GM12878 (cell line): Measurements from ENCODE around the gene MFNG.

ENCODE experiments used
- BCL3 ChIP-seq: IDR thresholded peaks from 2 replicates; pipeline ENCODE4 v1.6.1; 2011; ENCODE audit warnings: borderline replicate concordance, low read depth, mild to moderate bottlenecking, moderate library complexity, low read length; ENCODE audit not compliant: insufficient read depth, poor library complexity, severe bottlenecking
- CTCF ChIP-seq, 3 experiments: IDR thresholded peaks in 2 of 3; conservative IDR thresholded peaks in 1 of 3; 2 replicates each; pipeline ENCODE4 v1.5.1; 2011; ENCODE audit warnings: low read depth in 3 of 3, low read length in 3 of 3, mild to moderate bottlenecking in 3 of 3, control low read depth in 2 of 3, moderate library complexity in 2 of 3, inconsistent platforms in 1 of 3, mixed read lengths in 1 of 3; ENCODE audit not compliant: control insufficient read depth in 2 of 3, insufficient read depth in 1 of 3; ENCODE audit errors: extremely low read depth in 1 of 3
- EZH2 ChIP-seq: IDR thresholded peaks from 2 replicates; pipeline ENCODE4 v1.6.1; 2012; ENCODE audit warnings: low read depth, mild to moderate bottlenecking, control low read depth, inconsistent platforms, low read length, borderline replicate concordance; ENCODE audit not compliant: control insufficient read depth
- JUNB ChIP-seq: IDR thresholded peaks from 2 replicates; pipeline ENCODE4 v1.6.1; 2016; ENCODE audit warnings: antibody characterized with exemption, mild to moderate bottlenecking
- JUND ChIP-seq: IDR thresholded peaks from 2 replicates; pipeline ENCODE4 v1.6.1; 2012; ENCODE audit warnings: low read depth, mild to moderate bottlenecking, low read length, improper control_type of control experiment, moderate library complexity
- POLR2A ChIP-seq: IDR thresholded peaks from 2 replicates; pipeline ENCODE4 v1.6.1; 2011; ENCODE audit warnings: low read depth, mild to moderate bottlenecking, low read length
- RAD21 ChIP-seq: IDR thresholded peaks from 2 replicates; pipeline ENCODE4 v1.6.1; 2011; ENCODE audit warnings: mild to moderate bottlenecking, low read depth, low read length, moderate library complexity; ENCODE audit not compliant: insufficient read depth
- SIX5 ChIP-seq: IDR thresholded peaks from 2 replicates; pipeline ENCODE4 v1.6.1; 2011; ENCODE audit warnings: mild to moderate bottlenecking, low read depth, low read length, moderate library complexity; ENCODE audit not compliant: severe bottlenecking

GRCh38 chr22:37533995-37534394 lies 47.8 kb upstream of the MFNG start:
- TF ChIP-seq SIX5 (no peak), JUND (no peak), EZH2 (no peak), JUNB (no peak), POLR2A (no peak), CTCF (IDR thresholded peaks at IDR 0.05 in 2 of 3, conservative IDR thresholded peaks at IDR 0.05 in 1 of 3; ENCODE audit: control insufficient read depth in 2 of 3, extremely low read depth in 1 of 3, insufficient read depth in 1 of 3, low read depth in 3 of 3, low read length in 3 of 3) (no peak), BCL3 (no peak), RAD21 (no peak)
